Measurements from ENCODE around the gene HOXB3. TPM values are rescaled to one million over a fixed set of nuclear protein-coding genes. Genes with fewer than 3 reads are reported as not detected.

Gene HOXB3
- total RNA-seq, 4 donors from 2014 or later: 3.7 to 14.1 (median 9.4) TPM

DNA sequence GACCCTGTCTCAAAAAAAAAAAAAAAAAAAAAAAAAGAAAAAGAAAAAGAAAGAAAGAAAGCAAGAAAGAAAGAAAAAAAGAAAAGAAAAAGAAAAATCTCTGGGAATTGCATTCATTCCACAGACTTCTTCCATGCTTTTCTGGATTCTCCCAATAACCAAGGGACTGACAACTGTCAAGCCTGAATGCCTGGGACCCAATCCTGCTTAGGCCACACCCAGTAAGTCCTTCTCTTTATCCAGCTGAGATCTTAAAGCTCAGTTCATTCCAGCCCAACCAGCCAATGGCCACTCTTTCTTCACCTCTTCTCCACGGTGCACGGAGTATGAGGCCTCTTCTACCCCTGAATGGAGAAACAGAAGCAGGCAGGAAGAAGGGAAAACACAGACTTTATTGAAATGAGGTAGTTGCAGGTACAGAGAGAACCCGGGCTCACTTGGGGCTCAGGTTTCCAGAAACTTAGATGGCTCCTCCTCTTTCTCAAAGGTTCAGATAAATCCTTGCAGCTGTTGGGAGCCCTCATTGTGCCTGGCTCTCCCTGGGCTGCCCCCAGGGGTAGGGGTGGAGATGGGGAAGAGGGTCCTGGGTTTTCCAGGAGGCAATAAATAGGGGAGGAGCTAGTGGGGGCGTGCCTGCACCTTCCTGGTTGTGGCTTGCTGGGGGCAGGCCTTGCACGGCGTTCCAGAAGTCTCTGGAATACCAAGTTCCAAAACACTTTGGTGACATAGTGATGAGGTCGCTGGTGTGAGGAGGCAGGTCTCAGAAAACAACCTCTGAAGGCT lies 61.7 kb downstream of the HOXB3 start:
- DNase-seq (ENCODE audit: low spot score in 2 of 2): no peak
- Histone ChIP-seq H3K4me3 (no peak overlapping the region), H3K27me3 (peaks cover 0 to 81% of the 10 kb centered on the region in 2 donors), H3K4me1 (peaks cover 0 to 8% (median 0%) of the 10 kb centered on the region in 4 donors), H3K9me3 (no peaks in the 10 kb centered on the region), H3K27ac (no peak overlapping the region), H3K36me3 (no peaks in the 10 kb centered on the region)
- WGBS, 2 donors: 59 to 66% methylated on average over 7 of the region's 7 CpGs
- TF ChIP-seq POLR2A (IDR thresholded peaks at IDR 0.05): no peak
- no peak for TF ChIP-seq EP300 (IDR thresholded peaks at IDR 0.05)
- TF ChIP-seq CTCF (IDR thresholded peaks at IDR 0.05): no peak

GRCh38 chr17:48527547-48527932 lies 62.5 kb downstream of the HOXB3 start:
- no peak overlapping the region for H3K4me3 ChIP-seq
- H3K4me1 ChIP-seq: peaks cover 0 to 8% (median 0%) of the 10 kb centered on the region in 4 donors
- no peak for DNase-seq (ENCODE audit: low spot score in 2 of 2)
- TF ChIP-seq CTCF (IDR thresholded peaks at IDR 0.05) (no peak), POLR2A (IDR thresholded peaks at IDR 0.05) (no peak), EP300 (IDR thresholded peaks at IDR 0.05) (no peak)
- 62 to 63% methylated on average over 14 of the region's 14 CpGs for WGBS, 2 donors
- no peak overlapping the region for H3K27ac ChIP-seq
- H3K9me3 ChIP-seq: no peaks in the 10 kb centered on the region
- peaks cover 0 to 89% of the 10 kb centered on the region in 2 donors for H3K27me3 ChIP-seq
- no peaks in the 10 kb centered on the region for H3K36me3 ChIP-seq

DNA sequence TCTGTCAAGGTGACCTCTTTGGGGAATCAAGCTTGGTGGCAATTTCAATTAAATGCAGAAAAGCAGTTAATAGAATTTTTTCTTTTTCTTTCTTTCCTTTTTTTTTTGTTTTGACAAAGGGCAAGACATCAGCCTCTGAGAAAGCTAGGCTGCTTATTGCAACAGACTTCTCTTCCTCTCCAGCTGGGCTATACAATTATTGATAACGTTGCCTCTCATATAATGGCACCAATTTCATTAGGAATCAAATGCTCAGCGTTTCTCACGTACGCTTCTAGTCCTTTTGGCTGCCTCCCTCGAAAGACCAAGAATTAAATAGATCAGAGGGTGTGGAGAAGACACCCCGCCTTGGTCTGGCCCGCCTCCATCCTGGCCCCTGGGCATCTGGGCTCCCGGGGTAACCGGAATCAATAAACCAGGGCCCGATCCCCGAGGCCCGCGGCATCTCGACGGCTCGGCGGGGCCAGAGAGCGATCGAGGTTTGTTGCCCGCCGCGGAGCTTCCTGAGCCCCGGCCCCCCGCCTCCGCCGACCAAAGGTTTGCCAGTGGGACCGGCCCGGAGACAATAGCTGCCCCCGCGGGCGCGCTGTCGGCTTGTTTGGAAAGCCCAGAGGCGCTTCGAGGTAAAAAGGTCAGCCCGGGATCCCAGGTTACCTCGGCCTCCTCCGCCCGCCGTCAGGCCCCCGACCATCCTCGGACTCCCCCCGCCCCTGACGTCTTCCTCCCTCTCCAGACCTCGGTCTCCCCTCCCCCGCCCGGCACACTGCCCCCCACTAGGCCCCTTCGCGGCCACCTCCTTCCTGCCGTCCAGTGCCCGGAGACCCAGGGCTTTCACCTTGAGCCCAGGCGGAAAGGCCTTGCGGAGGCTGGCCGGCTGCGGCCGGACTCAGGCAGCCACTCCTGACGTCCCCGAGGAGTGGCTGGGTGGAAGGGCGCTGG lies 63.2 kb downstream of the HOXB3 start:
- peaks cover 0 to 12% (median 0%) of the 10 kb centered on the region in 4 donors for H3K4me1 ChIP-seq
- DNase-seq (ENCODE audit: low spot score in 2 of 2): no peak
- no peaks in the 10 kb centered on the region for H3K36me3 ChIP-seq
- TF ChIP-seq POLR2A (IDR thresholded peaks at IDR 0.05) (no peak), CTCF (IDR thresholded peaks at IDR 0.05) (no peak), EP300 (IDR thresholded peaks at IDR 0.05) (no peak)
- H3K27ac ChIP-seq: no peak overlapping the region
- H3K4me3 ChIP-seq: peak overlapping the region in 1 of 4 donors; percentile 15
- no peaks in the 10 kb centered on the region for H3K9me3 ChIP-seq
- H3K27me3 ChIP-seq: peaks cover 0 to 89% of the 10 kb centered on the region in 2 donors
- 22 to 28% methylated on average over 23 to 54 of the region's 59 CpGs for WGBS, 2 donors

DNA sequence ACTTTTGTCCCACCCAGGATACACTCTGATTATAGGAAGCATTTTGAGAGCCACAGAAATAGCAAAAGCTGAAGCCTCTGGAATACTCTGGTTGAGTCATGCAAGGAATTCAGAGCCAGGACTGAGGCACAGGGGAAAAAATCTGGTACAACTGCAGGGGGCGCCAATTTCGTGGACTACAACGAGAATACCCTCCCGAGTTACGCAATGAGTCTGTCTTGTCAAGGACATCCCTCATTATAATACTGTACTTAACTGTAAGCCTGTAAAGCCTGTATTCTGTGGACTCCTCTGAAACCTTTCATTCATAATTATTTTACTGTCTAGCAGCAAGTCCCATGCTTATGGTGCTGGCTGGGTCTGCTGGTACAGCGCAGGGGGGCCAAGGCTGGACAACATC lies 67.0 kb downstream of the HOXB3 start:
- TF ChIP-seq POLR2A (IDR thresholded peaks at IDR 0.05) (no peak), CTCF (IDR thresholded peaks at IDR 0.05) (no peak), EP300 (IDR thresholded peaks at IDR 0.05) (no peak)
- Histone ChIP-seq H3K4me1 (peaks cover 0 to 12% (median 0%) of the 10 kb centered on the region in 4 donors), H3K9me3 (no peaks in the 10 kb centered on the region), H3K4me3 (no peak overlapping the region), H3K27ac (no peak overlapping the region), H3K27me3 (peaks cover 0 to 86% of the 10 kb centered on the region in 2 donors), H3K36me3 (no peaks in the 10 kb centered on the region)
- no peak for DNase-seq (ENCODE audit: low spot score in 2 of 2)
- 66 to 68% methylated on average over 6 of the region's 6 CpGs for WGBS, 2 donors
